ENCODE measurements around the gene UBXN6.

The UBXN6 gene

DNA sequence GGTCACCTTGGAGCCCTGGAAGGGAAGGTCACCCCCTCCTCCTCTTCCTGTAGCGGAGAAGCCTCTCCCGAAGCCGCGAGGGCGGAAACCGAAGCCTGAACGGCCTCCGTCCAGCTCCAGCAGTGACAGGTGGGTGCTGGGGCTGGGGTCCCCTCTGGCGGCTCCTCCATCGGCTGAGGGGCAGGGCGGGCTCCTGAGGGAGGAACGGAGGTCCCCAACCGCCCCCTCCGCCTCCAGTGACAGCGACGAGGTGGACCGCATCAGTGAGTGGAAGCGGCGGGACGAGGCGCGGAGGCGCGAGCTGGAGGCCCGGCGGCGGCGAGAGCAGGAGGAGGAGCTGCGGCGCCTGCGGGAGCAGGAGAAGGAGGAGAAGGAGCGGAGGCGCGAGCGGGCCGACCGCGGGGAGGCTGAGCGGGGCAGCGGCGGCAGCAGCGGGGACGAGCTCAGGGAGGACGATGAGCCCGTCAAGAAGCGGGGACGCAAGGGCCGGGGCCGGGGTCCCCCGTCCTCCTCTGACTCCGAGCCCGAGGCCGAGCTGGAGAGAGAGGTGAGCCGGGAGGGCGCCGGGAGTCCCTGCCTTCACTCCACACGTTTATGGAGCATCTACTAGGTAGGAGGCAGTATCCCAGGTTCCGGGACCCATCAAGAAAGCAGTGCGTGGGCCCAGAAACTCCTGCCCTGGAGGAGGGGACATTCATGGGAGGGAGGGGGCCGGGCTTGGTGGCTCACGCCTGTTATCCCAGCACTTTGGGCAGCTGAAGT is 36.5 kb upstream of the UBXN6 start:
- DNase-seq (ENCODE audit: low read depth), result no peak

DNA sequence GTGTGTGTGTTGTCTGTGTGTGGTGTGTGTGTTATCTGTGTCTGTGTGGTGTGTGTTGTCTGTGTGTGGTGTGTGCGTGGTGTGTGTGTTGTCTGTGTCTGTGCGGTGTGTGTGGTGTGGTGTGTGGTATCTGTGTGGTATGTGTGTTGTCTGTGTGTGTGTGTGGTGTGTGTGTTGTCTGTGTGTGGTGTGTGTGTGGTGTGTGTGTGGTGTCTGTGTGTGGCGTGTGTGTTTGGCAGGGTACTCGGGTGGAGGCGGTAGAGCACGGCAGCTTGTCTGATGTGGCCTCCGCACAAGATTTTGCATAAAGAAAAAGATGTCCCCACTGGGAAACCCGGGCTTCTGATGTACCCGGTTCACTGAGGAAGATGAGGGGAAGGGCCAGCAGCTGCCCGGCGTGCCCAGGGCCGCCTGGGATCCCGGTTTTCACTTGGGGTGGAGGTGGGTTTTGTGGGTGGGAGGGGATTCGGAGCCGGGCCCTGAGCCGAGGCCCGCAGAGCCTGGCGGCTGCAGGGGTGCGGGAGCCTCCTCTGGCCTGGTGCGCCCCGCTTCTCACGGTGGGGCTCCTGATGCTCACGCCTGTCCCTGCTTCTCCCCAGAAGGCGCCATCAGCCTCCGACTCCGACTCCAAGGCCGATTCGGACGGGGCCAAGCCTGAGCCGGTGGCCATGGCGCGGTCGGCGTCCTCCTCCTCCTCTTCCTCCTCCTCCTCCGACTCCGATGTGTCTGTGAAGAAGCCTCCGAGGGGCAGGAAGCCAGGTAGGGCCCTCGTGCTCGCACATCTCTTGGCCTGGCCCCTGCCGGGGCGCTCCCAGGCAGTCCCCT is 35.7 kb upstream of the UBXN6 start:
- DNase-seq (ENCODE audit: low read depth), result no peak

GRCh38 chr19:4492337-4493103 is 34.9 kb upstream of the UBXN6 start:
- no peak for DNase-seq (ENCODE audit: low read depth)

DNA sequence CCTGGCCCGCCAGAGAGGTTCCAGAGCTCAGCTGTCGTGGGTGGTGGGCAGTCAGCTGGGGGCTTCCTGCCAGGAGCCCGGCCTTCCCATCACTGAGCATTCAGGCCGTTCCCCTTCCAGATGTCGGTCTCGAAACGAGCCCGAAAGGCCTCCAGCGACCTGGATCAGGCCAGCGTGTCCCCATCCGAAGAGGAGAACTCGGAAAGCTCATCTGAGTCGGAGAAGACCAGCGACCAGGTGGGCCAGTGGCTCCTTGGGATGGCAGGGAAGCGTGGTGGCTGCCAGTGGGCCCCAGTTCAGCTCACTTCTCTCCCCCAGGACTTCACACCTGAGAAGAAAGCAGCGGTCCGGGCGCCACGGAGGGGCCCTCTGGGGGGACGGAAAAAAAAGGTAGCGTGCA is 33.9 kb upstream of the UBXN6 start:
- DNase-seq (ENCODE audit: low read depth), result no peak

DNA sequence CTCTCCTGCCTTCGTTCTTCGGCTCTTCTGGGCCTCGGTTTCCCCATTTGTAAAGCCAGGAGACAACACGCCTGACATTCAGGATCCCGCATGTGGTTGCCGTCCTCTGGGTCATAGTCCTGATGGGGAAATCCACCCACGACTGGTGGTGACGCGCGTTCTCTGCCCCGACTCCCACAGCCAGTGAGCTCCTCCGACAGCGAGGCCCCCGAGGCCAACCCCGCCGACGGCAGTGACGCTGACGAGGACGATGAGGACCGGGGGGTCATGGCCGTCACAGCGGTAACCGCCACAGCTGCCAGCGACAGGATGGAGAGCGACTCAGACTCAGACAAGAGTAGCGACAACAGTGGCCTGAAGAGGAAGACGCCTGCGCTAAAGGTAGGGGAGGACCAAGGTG is 30.9 kb upstream of the UBXN6 start:
- no peak for DNase-seq (ENCODE audit: low read depth)

DNA sequence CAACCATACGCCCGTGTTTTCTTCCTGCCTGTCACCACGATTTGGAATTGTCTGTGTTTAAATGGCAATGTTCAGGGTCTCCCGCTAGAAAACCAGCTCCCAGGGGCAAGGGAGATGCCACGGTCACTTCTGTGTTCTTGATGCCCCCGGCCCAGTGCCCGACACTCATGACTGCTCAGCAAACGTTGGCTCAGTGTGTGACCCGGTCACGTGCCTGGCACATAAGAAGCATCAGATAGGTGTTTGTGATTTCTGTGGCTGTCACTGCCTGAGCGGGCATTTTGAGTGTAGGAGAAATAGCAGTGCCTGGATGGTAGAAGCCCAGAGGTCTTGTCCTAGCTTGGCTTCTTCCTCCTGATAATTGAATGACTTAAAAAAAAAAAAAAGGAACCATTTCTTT is 30.0 kb upstream of the UBXN6 start:
- DNase-seq (ENCODE audit: low read depth), result no peak

- no peak for DNase-seq (ENCODE audit: low read depth)
These were observed 25.8 kb upstream of the UBXN6 start for GRCh38 chr19:4483385-4483784.

- no peak for DNase-seq (ENCODE audit: low read depth)
These were observed 25.2 kb upstream of the UBXN6 start for GRCh38 chr19:4482721-4483364.

DNA sequence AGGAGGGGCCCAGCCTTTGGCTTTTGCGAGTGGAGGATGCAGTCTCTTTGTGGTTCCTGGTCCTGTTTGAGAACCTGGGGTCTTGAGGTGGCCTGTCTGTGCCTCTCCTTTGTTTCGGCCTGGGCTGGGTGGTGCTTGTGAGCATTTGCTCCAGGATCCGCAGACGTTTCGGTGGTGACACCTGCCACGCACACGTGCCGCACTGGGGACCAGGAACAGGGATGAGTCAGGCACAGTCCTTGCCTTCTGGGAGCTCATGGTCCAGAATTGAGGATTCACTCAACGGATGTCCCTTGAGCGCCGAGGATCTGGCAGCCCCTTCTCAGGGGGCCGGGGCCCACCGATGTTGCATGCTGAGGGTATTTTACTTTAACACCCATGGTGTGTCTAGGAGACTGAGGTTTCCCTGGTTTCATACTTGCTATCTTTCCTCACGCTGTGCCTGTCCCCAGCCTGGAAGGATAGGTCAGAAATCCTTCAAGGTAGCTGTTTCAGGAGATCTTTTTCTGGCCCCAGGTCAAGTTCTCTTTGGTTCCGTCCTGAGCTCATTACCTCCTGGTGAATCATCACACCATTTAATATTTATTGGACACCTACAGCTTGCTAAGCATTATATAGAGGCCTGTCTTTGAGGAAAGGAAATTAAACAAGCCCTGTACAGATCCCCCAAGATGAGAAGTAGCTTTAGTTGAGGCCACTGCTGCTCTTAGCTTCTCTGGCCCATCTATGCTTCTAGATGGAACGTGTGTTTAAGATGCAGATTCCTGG is 19.6 kb upstream of the UBXN6 start:
- no peak for DNase-seq (ENCODE audit: low read depth)

DNA sequence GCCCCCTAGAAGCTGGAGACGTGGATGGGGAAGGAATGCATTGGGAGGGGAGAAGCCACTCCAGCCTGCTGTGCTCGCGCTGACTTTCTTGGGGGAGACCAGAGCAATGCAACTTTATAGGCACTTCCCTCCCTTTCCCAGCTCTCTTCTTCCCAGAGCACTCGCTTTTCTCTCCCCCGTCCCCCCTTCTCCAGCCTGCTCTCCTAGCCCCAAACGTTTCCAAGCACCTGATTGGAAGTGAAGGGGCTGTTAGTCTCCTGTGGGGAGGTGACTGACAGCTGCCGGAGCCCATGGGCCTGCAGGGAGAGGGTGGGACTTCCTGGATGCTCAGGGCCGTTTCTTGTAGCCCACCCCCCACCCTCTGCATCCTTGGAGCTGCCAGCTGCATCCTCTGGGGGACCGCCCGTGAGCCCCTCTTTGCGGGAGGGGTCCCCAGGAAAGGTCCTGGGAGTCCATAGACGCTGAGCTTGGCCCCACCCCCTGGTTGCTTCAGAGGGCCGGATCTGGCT is 17.0 kb upstream of the UBXN6 start:
- DNase-seq (ENCODE audit: low read depth), result no peak

- no peak for DNase-seq (ENCODE audit: low read depth)
These were observed 16.3 kb upstream of the UBXN6 start for GRCh38 chr19:4473763-4474513.

DNA sequence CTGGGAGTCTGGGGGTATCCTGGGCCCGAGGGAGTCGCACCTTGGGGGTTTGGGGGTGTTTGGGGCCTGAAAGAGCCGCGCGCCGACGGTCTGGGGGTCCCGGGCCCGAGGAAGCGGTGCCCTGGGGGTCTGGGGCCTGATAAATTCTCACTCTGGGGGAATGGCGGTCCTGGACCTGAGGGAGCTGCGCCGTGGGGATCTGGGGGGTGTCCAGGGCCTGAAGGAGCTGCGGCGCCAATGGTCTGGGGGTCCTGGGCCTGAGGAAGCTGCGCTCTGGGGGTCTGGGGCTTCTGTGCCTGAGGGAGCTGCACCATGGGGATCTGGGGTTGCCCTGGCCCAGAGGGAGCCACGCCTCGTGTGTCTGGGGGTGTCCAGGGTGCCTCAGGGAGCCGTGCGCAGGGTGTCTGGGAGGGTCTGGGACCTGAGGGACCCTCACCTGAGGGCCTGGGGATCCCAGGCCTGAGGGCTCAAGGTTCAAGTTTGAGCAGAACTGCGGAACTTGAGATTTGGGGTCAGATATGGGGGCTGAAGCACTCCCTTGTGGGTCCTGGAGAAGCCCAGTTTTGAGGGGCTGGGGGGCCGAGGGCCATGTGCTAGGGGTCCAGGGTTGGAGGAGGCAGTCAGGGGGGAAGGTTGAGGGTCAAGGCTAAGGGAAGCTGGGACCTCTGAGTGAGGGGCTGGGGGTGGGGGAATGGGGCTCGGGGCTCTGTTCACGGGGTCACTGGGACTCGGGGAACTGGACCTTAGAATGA is 15.6 kb upstream of the UBXN6 start:
- DNase-seq (ENCODE audit: low read depth), result no peak

DNA sequence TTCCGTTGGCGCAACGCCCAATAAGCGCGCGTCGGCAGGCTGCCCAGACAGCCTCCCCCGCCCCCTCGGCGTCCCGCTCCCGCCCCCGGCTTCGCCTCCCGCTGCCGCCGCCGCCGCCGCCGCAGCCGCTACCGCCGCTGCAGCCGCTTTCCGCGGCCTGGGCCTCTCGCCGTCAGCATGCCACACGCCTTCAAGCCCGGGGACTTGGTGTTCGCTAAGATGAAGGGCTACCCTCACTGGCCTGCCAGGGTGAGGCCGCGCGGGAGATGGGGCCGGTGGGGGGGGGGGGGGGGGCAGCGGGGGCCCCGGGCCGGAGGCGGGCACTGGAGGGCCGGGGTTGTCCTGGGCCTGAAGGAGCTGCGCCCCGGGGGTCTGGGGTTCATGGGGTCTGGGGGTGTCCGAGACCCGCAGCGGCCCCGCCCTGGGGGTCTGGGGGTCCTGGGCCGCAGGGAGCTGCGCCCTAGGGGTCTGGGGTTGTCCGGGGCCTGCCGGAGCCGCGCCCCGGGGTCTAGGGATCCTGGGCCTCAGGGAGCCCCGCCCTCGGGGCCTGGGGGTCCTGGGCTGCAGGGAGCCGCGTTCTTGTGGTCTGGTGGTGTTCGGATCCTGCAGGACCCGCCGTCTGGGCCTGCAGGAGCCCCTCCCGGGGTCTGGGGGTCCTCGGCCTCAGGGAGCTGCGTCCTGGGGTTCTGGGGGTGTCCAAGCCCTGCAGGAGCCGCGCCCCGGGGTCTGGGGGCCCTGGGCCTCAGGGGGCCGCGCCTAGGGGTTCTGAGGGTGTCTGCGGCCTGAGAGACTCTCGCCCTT is 14.8 kb upstream of the UBXN6 start, which contains the start of gene HDGFL2:
Gene HDGFL2 (plus strand): TSS at position 124 of the 801 bp plus-strand sequence. CDS start 54 bp downstream, at position 178.
- DNase-seq (ENCODE audit: low read depth), result no peak

GRCh38 chr19:4471403-4472173 is 14.0 kb upstream of the UBXN6 start:
- peak; percentile 97 for DNase-seq (ENCODE audit: low read depth)

DNA sequence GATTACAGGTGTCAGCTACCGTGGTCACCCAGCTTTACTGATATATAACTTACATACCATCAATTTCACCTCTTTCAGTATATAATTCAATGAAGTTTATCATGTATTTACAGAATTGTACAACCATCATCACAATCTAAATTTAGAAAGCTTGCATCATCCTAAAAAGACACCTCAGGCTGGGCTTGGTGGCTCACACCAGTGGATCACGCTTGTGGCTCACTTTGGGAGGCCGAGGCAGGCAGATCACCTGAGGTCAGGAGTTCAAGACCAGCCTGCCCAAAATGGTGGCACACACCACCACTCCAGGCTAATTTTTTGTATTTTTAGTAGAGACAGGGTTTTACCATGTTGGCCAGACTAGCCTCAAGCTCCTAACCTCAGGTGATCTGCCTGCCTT is 10.2 kb upstream of the UBXN6 start:
- DNase-seq (ENCODE audit: low read depth), result no peak

- no peak for DNase-seq (ENCODE audit: low read depth)
These were observed 7.4 kb upstream of the UBXN6 start for GRCh38 chr19:4464815-4465581.
